Endothelial cell (in vitro differentiated cells): ENCODE measurements around the gene SKIDA1. TPM values are rescaled to one million over a fixed set of nuclear protein-coding genes. Genes with fewer than 3 reads are reported as not detected.

Experiments
- DNase-seq: peaks from one replicate; pipeline ENCODE4 v3.0.0; 2021; ENCODE audit warnings: low spot score
- H3K27ac Mint-ChIP-seq: one replicate; pipeline ENCODE4 v1.8.0; 2021; ENCODE audit warnings: mixed read lengths, inconsistent platforms; ENCODE audit not compliant: unreplicated experiment
- H3K27me3 Mint-ChIP-seq: one replicate; pipeline ENCODE4 v1.8.0; 2021; ENCODE audit warnings: mild to moderate bottlenecking, moderate library complexity, mixed read lengths, inconsistent platforms; ENCODE audit not compliant: unreplicated experiment
- H3K36me3 Mint-ChIP-seq: one replicate; pipeline ENCODE4 v1.8.0; 2021; ENCODE audit warnings: mild to moderate bottlenecking, low read depth, mixed read lengths, inconsistent platforms; ENCODE audit not compliant: unreplicated experiment
- H3K4me1 Mint-ChIP-seq: one replicate; pipeline ENCODE4 v1.8.0; 2021; ENCODE audit warnings: mild to moderate bottlenecking, mixed read lengths, inconsistent platforms; ENCODE audit not compliant: unreplicated experiment
- H3K4me3 Mint-ChIP-seq: one replicate; pipeline ENCODE4 v1.8.0; 2021; ENCODE audit warnings: mild to moderate bottlenecking, mixed read lengths, inconsistent platforms; ENCODE audit not compliant: unreplicated experiment
- H3K9me3 Mint-ChIP-seq: one replicate; pipeline ENCODE4 v1.8.0; 2021; ENCODE audit warnings: mixed read lengths, inconsistent platforms; ENCODE audit not compliant: unreplicated experiment
- total RNA-seq: library from RNA; stranded (reverse); fragmentation: NEBNext Ultra II Directional; extraction: Animal tissue kit (Norgen Biotek cat#: 25700); gene quantifications from one replicate; pipeline ENCODE4 v1.2.1, GENCODE V29; 2021; ENCODE audit not compliant: unreplicated experiment
- TF ChIP-seq, protein P1 (sequence below): fragments of 200-600 bp; sonication (generic); IDR thresholded peaks from one replicate; pipeline ENCODE4 v1.5.0; 2021; ENCODE audit warnings: antibody characterized with exemption; ENCODE audit not compliant: unreplicated experiment

The SKIDA1 gene
- total RNA-seq, 1 donor from 2014 or later, result 5.9 TPM

DNA sequence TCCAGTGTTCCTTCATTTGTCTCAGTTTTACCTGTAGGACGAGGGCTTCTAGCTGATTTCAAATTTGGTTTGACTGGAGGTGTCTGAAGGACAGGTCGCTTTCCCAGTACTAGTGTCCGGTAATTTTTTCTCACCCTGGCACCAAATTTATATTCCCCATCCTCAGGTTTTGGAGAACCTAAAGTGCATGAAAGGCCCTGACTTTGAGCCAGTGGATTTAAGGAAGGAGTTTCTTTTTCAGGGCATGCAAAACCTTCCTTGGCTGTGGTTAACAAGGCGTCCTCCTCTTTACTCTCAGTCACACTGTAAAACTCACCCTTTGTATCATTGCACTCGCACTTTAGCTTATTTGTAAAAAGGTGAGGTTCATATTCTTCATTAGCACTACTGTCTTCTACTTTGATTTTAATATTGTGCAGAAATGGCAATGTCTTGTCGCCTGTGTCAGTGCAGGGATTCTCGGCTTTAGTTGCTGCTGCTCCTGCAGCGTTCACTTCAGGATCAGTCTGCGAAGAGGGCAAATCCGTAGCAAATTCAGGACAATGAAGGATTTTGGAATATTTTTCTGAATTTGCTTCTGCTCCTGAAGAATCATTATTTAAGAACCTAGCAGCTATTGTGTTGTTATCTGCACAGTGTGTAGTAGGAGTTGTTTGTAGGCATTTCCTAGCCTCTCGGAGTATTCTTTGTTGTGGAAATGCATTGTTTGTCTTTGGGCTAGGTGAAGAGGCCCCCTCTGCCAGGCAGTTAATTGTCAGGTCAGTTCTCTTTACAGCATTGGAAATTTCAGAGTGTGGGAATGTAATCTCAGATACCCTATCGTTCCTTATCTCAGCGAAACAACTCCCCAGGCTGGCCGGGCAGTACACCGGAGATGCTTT is 9.9 kb downstream of the SKIDA1 start:
- H3K4me1 Mint-ChIP-seq, result peaks cover 69% of the 10 kb centered on the region
- DNase-seq, result no peak
- H3K27me3 Mint-ChIP-seq, result peaks cover 11% of the 10 kb centered on the region
- no peaks in the 10 kb centered on the region for H3K9me3 Mint-ChIP-seq
- peak overlapping the region; percentile 95 for H3K4me3 Mint-ChIP-seq
- TF ChIP-seq, protein P1, sequence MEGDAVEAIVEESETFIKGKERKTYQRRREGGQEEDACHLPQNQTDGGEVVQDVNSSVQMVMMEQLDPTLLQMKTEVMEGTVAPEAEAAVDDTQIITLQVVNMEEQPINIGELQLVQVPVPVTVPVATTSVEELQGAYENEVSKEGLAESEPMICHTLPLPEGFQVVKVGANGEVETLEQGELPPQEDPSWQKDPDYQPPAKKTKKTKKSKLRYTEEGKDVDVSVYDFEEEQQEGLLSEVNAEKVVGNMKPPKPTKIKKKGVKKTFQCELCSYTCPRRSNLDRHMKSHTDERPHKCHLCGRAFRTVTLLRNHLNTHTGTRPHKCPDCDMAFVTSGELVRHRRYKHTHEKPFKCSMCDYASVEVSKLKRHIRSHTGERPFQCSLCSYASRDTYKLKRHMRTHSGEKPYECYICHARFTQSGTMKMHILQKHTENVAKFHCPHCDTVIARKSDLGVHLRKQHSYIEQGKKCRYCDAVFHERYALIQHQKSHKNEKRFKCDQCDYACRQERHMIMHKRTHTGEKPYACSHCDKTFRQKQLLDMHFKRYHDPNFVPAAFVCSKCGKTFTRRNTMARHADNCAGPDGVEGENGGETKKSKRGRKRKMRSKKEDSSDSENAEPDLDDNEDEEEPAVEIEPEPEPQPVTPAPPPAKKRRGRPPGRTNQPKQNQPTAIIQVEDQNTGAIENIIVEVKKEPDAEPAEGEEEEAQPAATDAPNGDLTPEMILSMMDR, result no peak
- peak overlapping the region; percentile 93 for H3K27ac Mint-ChIP-seq
- peaks cover 17% of the 10 kb centered on the region for H3K36me3 Mint-ChIP-seq

DNA sequence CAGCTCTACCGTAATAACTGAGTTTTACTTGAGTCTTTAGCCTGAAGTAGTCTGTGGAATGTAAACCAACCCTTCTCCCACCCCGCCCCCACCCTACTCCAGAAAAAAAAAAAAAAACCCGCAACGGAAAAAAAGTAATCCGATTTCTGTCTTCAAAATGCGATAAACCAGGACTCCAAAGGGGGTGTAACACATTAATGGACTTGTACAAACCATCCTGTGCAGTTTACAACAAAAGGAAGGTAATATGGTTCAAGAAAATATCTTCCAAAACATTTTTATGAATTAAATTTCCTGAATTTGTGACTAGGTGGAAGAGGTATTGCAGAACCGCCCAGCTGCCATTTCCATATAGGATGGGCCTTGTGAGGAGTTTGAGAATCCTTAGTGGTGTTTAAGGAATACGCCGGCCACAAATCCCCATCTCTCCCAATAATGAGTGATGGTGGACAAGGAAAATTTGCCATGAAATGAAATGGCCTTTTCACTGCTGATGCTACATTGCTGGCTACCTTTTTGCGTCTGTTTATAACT is 10.6 kb downstream of the SKIDA1 start:
- H3K27ac Mint-ChIP-seq, result peak overlapping the region; percentile 93
- H3K4me3 Mint-ChIP-seq, result peak overlapping the region; percentile 95
- DNase-seq, result no peak
- H3K36me3 Mint-ChIP-seq, result peaks cover 17% of the 10 kb centered on the region
- TF ChIP-seq, protein P1, result no peak
- H3K4me1 Mint-ChIP-seq, result peaks cover 65% of the 10 kb centered on the region
- H3K9me3 Mint-ChIP-seq, result no peaks in the 10 kb centered on the region
- H3K27me3 Mint-ChIP-seq, result peaks cover 11% of the 10 kb centered on the region

DNA sequence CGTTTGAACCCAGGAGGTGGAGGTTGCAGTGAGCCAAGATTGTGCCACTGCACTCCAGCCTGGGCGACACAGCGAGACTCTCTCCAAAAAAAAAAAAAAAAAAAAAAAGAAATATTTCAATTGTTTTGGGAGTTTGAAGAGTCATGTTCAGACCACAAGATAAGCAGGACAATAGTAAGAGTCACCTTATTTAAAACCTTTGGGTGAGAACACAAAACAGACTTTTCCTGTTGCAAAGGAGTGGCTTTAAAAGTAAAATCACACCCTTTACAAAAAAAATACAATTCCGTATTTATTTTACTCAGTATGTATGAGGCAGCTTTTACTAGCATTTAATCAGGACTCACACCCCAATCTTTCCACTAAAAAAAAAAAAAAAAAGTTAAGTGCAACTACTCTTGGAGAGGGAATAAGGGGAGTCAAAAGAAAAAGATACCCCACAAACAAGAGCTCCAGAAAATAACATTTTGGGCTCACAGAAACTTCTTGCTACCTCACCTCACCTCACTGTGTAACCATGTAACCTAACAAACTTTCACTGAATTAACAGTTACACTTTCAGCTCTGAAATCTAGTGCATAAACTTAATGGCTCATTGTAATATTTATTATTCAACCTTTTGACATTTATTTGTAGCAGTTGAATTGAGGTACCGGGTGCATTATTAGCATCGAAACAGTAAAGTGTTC is 11.2 kb downstream of the SKIDA1 start:
- H3K4me1 Mint-ChIP-seq, result peaks cover 60% of the 10 kb centered on the region
- H3K36me3 Mint-ChIP-seq, result peaks cover 17% of the 10 kb centered on the region

DNA sequence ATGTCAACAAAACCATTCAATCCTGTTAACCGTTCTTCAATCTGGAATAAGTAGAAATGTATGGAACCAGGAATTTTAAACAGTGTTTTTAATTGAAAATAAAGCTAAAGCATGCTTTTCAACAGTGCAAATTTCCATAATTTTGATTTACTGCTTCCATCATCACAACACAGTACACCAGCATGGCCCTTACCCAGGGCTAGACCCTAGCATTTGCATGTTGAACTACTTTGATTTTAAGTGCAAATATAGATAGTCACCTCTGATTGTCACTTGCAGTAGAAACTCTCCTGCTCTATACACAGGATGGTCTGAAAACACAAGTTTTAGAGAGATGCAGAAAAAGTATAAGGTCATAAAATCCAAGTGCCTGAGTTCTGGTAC is 12.1 kb downstream of the SKIDA1 start:
- Mint-ChIP-seq H3K27ac (peak overlapping the region; percentile 98), H3K4me3 (peak overlapping the region; percentile 68), H3K36me3 (peaks cover 17% of the 10 kb centered on the region), H3K9me3 (no peaks in the 10 kb centered on the region), H3K27me3 (peaks cover 13% of the 10 kb centered on the region), H3K4me1 (peaks cover 58% of the 10 kb centered on the region)
- TF ChIP-seq, protein P1, result no peak
- no peak for DNase-seq

More for the DNA sequence above, 11.2 kb downstream of the SKIDA1 start:
- peaks cover 11% of the 10 kb centered on the region for H3K27me3 Mint-ChIP-seq
- peak overlapping the region; percentile 93 for H3K27ac Mint-ChIP-seq
- H3K9me3 Mint-ChIP-seq, result no peaks in the 10 kb centered on the region
- peak overlapping the region; percentile 95 for H3K4me3 Mint-ChIP-seq
- no peak for DNase-seq
- TF ChIP-seq, protein P1, result no peak
